Progenitor cell of endocrine pancreas (in vitro differentiated cells): Measurements from ENCODE around the gene MGAT5. TPM values are rescaled to one million over a fixed set of nuclear protein-coding genes. Genes with fewer than 3 reads are reported as not detected.

Source experiments
- DNase-seq: peaks from one replicate; pipeline ENCODE4 v3.0.0; 2021; ENCODE audit warnings: low spot score; ENCODE audit not compliant: unreplicated experiment
- H3K27ac Mint-ChIP-seq: 2 replicates; pipeline ENCODE4 v1.8.0; 2021; ENCODE audit warnings: mild to moderate bottlenecking, moderate library complexity, mixed read lengths
- H3K27me3 Mint-ChIP-seq: 2 replicates; pipeline ENCODE4 v1.8.0; 2021; ENCODE audit warnings: mixed read lengths
- H3K36me3 Mint-ChIP-seq: 2 replicates; pipeline ENCODE4 v1.8.0; 2022; ENCODE audit warnings: mixed read lengths; ENCODE audit not compliant: insufficient read depth
- H3K4me1 Mint-ChIP-seq: 2 replicates; pipeline ENCODE4 v1.8.0; 2021; ENCODE audit warnings: low read depth, mixed read lengths
- H3K4me3 Mint-ChIP-seq: 2 replicates; pipeline ENCODE4 v1.8.0; 2021; ENCODE audit warnings: low read depth, mild to moderate bottlenecking, moderate library complexity, mixed read lengths
- H3K9me3 Mint-ChIP-seq: 2 replicates; pipeline ENCODE4 v1.8.0; 2021; ENCODE audit warnings: low read depth, mixed read lengths
- CTCF ChIP-seq: fragments of 200-600 bp; sonication (generic); IDR thresholded peaks from one replicate; pipeline ENCODE4 v1.5.0; 2021; ENCODE audit warnings: antibody characterized with exemption, mild to moderate bottlenecking; ENCODE audit not compliant: unreplicated experiment
- total RNA-seq: library from RNA; stranded (reverse); gene quantifications from 2 replicates; pipeline ENCODE4 v1.2.1, GENCODE V29; 2021

The MGAT5 gene
- total RNA-seq, 1 donor from 2014 or later, result 110 TPM

- DNase-seq, result no peak
- no peak overlapping the region for H3K27ac Mint-ChIP-seq
- TF ChIP-seq CTCF, result no peak
- peaks cover 16% of the 10 kb centered on the region for H3K4me1 Mint-ChIP-seq
- peaks cover 16% of the 10 kb centered on the region for H3K36me3 Mint-ChIP-seq
- no peaks in the 10 kb centered on the region for H3K27me3 Mint-ChIP-seq
- H3K4me3 Mint-ChIP-seq, result no peak overlapping the region
- H3K9me3 Mint-ChIP-seq, result peaks cover 8% of the 10 kb centered on the region
Observed at GRCh38 chr2:134333646-134334189, 79.8 kb downstream of the MGAT5 start.

DNA sequence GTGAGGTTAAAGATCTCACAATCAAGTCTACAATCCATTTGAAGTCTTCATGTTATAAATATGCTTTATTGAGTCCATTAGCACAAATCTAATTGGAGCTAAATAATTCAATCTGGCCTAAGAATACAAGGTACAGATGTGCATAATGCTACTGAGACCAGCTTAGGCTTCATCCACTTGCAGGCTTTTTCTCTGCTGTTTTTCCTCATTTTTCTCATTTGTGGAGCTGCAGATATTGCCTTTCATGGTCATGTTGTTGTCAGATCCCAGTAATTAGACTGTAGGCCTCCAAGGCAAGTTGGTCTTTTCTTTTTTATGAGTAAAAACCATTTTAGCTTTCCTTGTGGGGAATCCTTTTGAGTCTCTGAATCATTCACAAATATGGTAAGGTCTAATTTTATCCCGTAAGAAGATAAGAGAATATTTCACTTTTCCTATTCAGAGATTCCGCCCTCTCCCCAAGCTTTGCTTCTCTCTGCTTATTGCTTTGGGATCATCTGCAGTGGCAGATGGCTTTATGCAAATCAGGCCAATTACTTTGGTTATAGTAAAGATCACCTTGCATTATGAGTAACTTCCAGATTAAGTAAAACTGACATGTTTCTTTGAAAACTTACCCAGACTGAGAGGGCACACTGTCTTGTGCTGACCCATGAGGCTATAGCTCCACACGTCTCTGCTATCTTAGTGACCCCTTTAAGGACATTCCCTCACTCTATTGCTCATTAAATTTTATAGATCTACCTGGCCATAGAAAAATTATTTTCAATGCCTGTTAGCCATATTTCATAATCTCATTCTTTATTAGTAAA lies 80.9 kb downstream of the MGAT5 start:
- H3K36me3 Mint-ChIP-seq, result peaks cover 15% of the 10 kb centered on the region
- H3K27me3 Mint-ChIP-seq, result no peaks in the 10 kb centered on the region
- H3K4me1 Mint-ChIP-seq, result peaks cover 16% of the 10 kb centered on the region
- H3K27ac Mint-ChIP-seq, result no peak overlapping the region
- DNase-seq, result no peak
- H3K4me3 Mint-ChIP-seq, result no peak overlapping the region
- H3K9me3 Mint-ChIP-seq, result peaks cover 8% of the 10 kb centered on the region
- no peak for TF ChIP-seq CTCF

DNA sequence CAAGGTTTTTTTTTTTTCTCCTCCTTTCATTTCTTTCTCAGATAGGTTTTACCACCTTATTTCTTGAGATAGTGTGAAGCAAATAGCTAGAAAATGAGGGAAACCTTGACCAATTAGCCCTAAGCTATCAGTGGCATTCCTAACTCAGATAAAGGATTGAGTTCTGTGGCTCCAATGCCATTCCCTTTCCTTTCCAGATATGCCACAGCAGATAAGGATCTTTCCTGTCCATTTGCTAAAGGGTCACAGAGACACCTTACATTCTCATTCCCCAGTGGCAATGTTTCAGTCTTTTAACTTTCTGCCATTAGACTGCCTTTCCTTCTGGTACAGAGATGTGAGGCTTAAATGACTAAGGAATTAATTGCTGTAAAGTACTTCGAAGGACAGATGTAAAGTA lies 81.7 kb downstream of the MGAT5 start:
- Mint-ChIP-seq H3K27me3 (no peaks in the 10 kb centered on the region), H3K4me1 (peaks cover 16% of the 10 kb centered on the region), H3K27ac (no peak overlapping the region), H3K4me3 (no peak overlapping the region), H3K9me3 (peaks cover 8% of the 10 kb centered on the region), H3K36me3 (peaks cover 16% of the 10 kb centered on the region)
- TF ChIP-seq CTCF, result no peak
- DNase-seq, result no peak

- DNase-seq, result no peak
- Mint-ChIP-seq H3K9me3 (peaks cover 4% of the 10 kb centered on the region), H3K4me3 (no peak overlapping the region), H3K27ac (no peak overlapping the region), H3K4me1 (peaks cover 16% of the 10 kb centered on the region), H3K27me3 (no peaks in the 10 kb centered on the region), H3K36me3 (peaks cover 14% of the 10 kb centered on the region)
- TF ChIP-seq CTCF, result no peak
Observed at GRCh38 chr2:134336352-134336751, 82.5 kb downstream of the MGAT5 start.

DNA sequence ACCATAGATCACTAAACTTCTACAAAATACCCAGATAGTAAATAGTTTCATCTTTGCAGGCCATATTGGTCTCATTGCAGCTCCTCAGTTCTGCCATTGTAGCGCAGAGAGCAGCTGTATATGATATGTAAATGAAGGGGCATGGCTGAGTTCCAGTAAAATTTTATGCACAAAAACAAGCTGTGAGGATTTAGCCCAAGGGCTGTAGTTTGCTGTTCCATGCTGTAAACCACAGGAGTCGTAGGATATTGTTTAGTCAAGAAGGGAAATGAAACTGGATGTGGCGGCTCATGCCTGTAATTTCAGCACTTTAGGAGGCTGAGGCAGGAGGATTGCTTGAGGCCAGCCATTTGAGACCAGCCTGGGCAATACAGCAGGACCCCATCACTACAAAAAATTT lies 83.0 kb downstream of the MGAT5 start:
- no peak for TF ChIP-seq CTCF
- Mint-ChIP-seq H3K9me3 (no peaks in the 10 kb centered on the region), H3K27me3 (no peaks in the 10 kb centered on the region), H3K27ac (no peak overlapping the region), H3K4me1 (peaks cover 16% of the 10 kb centered on the region), H3K4me3 (no peak overlapping the region), H3K36me3 (peaks cover 13% of the 10 kb centered on the region)
- no peak for DNase-seq
